GM19239 (cell line): ENCODE measurements around the gene ZSCAN31.

Experiments used
- DNase-seq: peaks from one replicate; pipeline ENCODE4 v3.0.0; 2011; ENCODE audit warnings: low spot score; ENCODE audit not compliant: insufficient read length
- FAIRE-seq: peaks from 2 replicates; lab custom pipeline; 2011; peaks lifted over from hg19 to GRCh38; lab: Jason Lieb, UNC

ZSCAN31 gene

DNA sequence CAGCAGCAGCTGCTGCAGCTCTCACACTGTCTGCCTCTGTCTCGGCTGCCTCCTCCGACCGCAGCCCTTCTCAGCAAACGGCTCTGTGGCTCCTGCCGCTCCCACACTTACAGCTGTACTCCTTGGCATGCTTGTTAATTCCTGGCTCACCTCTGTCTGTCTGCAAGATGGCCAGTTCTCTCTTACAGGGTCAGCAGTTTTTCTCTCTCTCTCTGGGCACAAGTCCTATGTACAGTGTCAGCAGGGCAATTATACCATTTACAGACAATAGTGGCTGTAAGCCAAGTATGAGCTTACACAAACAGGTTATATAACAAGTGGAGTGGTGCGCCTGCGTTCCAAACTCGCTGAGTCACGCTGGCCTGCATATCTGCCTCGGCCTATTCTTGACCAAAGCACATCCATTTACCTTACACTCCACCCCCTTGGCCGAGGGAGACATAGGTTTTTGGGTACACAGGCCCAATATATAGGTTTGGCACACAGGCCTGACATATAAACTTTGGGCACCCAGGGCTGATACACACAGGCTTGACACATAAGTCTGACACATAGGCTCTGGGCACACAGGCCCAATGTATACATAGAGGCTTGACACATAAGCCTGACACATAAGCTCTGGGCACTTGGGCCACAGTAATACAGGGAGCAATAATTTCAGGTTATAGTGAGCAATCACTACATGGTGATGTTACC is 18.2 kb upstream of the ZSCAN31 start:
- no peak for DNase-seq
- FAIRE-seq: no peak

DNA sequence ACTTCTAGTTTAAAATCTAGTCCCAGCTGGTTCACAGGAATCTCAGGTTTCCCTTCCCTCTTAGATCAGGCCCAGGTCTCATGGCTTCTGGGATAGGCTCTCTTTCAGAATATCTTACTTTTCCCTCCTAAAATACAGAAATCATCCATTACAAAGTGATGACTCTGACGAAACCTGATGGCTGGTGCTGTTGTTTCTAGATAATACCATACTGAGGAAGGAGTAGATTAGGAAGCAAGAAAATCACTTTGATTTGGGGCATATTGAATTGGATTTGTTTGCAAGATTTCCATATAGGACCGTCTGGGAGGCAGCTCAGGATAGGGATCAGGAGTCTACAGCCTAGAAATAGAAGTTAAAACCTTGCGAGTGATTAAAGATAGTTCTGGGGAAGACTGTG is 17.4 kb upstream of the ZSCAN31 start:
- DNase-seq (no peak), FAIRE-seq (no peak)

DNA sequence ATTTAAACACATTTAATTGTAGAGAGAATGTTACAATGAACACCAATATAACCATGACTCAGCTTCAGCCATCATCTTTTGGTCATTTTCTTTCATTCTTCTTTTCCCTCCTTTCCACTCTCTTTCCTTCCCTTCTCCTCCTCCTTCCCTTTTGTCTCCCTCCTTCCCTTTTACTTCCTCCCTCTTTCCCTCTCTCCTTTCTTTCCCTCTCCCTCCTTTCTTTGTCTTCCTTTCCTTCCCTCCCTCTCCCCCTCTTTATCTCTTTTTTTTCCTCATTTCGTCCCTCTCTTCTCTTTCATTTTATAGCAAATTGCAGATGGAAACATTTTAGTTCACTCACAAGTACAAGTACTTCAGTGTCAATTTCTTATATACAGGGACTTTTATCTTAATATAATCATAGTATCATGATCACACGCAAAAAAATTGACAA is 15.6 kb upstream of the ZSCAN31 start:
- DNase-seq (no peak), FAIRE-seq (no peak)

DNA sequence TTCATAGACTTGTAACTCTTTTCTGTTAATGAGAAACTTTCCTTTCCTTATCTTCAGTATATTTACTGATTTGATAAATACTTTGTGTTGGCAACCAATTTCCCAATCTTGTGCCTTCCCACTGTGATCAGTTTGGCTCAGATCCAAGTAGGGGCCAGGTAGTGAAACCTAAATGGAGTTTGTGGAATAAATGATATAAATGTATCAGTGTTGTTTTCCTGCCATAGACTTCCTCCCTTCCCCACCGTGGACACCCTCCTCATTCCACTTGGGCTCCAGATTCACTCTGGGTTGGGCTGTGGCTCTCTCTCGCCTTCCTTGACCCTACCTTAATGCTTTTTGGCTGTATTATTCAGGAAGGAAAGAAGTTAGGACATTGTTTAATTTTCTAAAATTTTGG is 15.1 kb upstream of the ZSCAN31 start:
- DNase-seq: no peak
- no peak for FAIRE-seq

DNA sequence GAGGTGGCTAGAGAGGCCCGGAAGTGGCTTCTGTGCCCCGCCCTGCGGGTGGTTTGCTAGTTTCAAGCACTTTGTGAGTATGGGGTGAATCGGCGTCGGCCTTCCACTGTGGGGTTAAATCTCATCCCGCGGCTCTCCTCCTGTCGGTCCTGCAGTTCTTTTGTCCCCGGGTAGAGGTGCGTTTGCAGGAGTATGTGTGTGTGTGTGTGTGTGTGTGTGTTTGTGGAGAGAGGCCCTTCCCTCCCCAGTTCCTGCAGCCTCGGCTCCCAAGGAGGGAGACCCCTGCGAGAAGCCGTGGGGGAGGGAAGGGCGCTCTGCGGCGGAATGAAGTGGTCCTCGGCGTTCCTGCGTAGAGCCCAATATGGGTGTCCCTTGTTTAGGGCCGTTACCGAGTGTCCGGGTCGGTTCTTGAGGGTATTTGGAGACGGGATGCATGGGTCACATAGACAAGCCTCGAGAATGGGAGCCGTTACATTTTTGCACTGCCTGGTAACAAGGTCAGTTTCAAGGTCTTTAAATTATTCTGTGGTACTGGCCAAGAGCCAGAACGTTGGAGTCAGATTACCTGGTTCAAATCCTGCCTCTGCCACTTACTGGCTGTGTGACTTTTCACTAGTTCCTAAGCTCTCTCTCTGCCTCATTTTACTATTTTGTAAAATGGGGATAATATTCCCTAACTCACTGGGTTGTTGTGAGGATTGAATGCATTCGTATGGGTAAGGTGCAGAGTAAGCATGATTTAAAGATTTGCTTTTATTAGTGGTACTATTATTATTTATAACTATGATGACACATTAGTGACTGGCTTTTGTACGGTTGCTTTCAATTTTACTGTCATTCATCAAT is 14.2 kb upstream of the ZSCAN31 start, which contains the start of gene ZKSCAN3:
Gene ZKSCAN3 (plus strand): TSS at position 56 of the 846 bp plus-strand sequence. CDS start 9,640 bp downstream, outside the sequence.
- peak; percentile 94 for FAIRE-seq
- peak; percentile 57 for DNase-seq

DNA sequence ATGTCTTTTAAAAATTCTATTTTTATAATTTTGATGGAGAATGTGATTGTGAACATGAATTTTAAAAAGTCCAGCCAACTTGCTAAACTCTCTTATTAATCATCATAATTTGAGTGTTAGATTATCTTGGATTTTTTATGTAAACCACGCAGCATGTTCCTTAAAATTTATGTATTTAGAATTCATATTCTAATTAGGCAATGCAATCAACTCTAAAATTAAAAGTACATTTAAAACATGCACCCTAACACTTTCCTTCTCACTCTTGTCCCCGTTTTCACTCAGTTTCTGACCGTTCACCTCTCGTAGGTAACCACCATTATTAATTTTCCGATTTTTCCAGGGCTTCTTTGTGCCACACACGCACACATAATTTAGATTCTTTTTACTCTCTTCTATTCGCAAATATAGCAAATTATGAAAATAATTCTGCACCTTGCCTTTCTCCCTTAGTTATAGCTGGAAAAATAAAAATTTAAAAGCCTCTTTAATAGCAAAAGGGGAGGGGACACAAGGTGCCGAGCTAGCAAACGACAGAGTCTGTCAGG is 13.5 kb upstream of the ZSCAN31 start:
- FAIRE-seq (no peak), DNase-seq (no peak)

DNA sequence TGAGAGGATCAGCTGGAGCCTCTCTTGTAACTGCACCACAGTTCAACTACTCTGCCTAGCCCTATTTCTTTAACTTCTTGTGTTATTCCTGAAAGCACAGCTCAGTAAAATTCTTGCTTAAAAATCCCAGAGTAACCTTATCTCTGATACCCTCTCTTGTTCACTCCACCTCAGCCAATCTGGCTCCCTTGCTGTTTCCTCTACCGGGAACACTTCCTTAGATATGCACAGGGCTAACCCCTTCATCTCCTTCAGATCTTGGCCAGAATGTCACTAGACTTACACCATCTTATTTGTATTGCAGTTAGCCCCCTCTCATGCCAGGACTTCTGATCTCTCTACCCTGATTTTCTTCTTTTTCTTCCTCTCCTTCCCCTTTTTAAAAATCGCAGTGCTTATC is 11.2 kb upstream of the ZSCAN31 start:
- DNase-seq: no peak

DNA sequence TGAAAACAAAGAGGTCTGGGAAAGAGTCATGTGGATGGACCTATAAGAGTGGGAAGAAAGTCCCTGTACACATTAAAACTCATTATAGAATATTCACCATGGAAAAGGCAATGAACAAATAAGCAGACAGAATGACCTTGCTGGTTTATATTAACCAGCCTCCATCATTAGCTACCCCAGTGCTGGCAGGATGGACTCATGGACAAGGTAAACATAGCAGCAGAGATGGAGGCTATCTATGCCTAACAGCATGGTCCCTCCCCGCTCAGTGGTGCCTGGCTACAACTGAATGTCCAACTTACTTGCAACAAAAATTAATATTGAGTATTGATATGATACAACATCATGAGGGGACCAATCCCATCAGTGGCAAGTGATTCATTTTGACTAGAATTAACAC is 9.3 kb upstream of the ZSCAN31 start:
- no peak for FAIRE-seq
- DNase-seq: no peak

More for the DNA sequence above, 11.2 kb upstream of the ZSCAN31 start:
- no peak for FAIRE-seq

DNA sequence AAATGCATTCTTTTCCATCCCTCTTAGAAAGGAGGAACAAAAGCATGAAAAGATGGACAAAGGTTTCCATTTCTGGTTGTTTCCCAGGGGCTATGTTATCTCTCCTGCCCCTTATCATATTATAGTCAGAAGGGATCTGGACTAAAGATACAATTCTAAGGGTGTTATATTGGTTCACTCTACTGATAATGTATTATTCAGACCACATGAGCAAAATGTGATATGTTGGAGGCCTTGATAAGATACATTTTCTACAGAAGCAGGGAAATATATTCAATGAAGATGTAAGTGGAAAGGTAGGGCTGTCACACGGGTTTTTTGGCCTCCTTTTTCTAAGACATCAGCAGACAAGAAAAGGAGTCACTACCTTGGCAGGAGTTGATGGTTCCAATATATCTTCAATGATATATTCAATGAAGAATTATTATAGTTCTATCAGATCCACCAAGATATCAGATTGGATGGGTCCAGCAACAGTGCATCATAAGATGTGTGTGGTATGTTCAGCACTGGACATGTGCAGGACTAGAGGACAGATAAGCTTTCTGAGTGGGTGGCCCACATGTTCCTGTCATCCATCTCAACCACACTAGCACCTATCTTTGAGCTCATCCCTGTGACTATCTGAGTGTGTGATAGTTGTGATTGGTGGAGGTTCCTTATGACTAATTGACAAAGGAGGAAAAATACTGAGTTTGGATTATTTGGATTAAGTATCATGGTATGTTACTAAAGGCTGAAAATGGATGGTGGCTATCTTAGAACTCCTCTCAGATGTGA is 8.1 kb upstream of the ZSCAN31 start:
- DNase-seq (no peak), FAIRE-seq (no peak)

DNA sequence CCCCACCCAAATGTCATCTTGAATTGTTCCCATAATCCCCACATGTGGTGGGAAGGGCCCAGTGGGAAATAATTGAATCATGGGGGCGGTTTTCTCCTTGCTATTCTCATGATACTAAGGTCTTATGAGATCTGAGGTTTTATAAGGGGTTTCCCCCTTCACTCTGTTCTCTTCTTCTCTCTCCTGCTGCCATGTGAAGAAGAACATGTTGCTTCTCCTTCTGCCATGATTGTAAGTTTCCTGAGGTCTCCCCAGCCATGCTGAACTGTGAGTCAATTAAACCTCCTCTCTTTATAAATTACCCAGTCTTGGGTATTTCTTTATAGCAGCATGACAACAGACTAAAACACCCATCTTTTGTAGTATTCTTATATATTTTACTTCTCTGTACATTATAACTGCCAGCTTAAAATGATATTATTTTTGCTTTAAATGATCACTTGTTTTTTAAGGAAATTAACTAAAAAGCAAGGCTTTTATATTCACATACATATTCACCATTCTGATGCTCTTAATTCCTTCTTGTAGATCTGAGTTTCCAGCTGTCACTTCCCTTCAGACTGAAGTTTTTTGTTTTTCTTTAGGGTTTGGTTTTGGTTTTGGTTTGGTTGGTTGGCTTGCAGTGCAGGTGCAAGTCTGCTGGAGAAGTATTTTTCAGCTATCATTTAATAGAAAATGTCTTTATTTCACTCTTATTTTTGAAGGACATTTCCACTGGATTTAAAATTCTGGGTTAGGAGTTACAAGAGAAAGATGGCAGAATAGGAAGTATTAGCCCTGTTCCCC is 4.6 kb upstream of the ZSCAN31 start:
- no peak for DNase-seq
- no peak for FAIRE-seq

DNA sequence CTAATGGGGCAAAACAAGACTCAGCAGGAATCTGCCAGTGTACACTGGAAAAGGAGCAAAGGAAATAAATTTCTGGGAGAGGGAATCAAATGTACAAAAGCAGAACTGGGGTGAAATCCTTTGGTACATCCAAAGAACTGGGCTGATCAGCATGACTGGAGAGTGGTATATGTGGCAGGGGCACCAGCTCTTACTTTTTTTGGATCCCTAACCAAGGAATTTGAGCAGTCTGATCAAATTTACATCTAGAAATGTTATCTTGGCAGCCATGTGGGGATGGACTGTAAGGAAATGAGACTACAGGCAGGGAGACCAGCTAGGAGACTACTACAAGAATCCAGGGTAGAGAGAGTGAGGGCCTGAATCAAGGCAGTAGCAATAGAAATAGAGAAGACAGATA is 1.2 kb upstream of the ZSCAN31 start:
- DNase-seq (no peak), FAIRE-seq (no peak)

DNA sequence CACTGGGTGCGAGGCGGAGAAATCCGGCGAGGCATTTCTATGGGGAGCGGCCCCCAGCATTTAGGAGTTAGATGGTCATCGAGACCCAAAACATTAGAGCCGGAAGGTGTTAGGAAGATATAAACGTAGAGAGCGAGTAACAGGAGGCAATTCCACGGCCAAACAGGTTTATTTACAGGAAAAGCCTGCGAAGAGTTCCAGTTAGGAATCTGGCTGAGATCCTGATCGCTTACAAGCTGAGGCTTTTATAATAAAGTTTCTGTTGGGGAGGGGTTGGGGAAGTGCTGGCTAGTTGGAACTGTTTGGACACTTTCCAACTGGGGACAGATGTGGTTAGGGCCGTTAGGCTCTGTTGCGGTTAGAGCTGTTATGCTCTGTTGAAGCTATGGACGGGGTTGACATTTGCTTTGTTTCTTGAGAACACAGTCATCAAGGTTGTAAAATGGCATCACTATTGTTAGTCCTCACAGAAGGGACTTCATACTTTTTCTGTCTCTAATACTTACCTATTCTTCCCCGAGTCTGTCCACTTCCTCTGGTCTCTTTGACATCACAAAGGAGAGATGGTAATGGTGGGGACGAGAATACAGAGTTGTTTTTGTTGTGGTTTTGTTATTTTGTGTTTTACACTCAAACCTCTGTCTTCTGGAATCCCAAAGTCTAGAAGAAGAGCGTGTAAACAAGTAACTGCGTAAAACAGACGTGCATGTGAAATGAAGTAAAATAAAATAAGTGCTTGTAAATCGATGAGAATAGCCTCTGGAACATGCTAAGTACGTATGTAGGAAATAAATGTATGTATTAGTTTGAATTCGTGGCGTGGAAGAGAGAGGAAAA is 554 bp upstream of the ZSCAN31 start:
- DNase-seq (no peak), FAIRE-seq (no peak)

DNA sequence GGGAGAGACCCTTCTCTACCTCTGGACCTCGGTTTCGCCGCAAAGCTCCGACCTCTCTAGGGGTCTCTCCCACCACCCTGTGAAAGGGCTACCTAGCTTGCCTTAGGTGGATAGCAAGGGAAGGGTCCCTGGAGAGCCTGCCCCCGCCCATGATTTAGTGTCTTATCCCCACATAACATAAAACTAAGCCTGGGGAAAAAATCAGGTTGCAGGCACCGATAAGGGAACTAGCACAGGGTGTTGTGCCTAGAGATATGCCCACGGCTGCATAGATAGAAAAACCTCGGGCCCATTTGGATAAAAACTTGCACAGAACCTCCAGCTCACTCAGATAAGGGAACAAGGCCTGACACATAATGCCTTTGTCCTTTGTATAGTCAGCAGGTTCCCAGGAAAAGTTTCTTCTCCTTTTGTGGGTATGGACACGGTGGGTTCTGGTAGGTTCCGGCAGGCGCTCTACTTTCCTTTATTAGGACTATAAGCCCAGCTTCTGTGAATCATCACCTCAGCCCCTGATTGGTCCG is 846 bp downstream of the ZSCAN31 start:
- FAIRE-seq (no peak), DNase-seq (no peak)

DNA sequence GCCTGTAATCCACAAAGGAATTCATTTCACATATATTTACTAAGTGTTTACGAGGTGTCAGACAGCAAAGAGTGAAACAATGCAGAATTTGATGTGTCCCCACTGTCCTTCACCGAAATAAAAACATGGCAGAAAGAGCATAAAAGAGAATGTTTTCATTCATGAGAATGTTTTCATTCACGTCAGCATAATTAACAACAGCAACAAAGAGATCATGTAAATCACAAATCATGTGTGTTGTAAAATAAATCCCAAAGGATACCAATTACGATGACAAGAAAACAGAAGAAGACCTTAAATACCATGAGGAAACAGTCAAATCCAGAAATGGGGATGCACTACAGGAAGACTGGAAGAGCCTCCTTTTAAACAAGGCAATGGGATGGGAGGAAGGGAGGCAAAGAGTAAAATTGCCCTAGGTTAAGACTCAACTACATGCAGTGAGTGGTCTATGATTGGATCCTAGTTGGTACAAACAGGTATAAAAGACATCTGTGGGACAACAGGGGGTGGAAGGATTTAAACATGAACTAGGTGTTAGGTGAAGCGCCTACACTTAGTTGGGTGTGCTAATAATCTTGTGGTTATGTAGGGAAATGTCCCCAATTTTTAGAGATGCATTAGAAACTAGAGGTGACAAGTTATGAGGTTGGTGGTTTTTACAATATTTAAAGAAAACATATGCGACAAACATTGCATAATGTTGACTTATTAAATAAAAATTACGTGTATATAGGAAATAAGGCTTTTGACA is 1.5 kb downstream of the ZSCAN31 start:
- FAIRE-seq (no peak), DNase-seq (no peak)

DNA sequence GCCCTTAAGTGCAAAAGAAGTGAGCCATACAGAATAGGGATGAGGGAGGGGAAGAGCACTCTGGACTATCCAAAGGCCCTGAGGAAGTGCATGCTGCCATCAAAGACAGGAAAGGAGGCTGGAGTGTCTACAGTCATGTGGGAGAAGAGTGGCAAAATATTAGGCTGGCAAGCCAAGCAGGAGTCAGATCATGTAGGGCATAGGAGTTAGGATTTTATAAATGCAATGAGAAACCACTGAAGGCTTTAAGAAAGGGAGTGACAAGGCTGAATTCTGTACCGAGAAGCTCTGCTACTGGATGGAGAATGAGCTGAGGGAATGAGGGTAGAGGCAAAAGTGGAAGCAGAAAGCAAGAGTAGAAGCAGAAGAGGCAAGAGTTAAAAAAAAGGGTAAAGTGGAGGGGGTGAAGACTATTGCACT is 2.3 kb downstream of the ZSCAN31 start:
- DNase-seq (no peak), FAIRE-seq (no peak)

DNA sequence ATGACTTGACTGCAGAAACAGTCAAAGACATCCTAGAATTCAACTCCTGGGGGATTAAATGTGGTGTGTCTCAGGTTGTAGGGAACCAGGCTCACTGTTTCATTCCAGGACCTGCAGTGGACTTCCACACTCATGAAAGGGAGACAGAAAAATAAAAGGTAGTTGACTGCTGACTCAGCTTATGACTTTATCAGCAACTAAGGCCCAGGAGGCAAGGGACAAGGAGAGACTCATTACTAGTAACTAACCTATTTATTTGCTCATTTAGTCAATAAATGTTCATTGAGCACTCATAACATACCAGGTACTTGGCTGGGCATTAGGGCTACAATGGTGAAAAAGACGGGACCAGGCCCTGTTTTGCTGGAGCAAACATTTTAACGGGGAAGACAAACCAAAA is 2.9 kb downstream of the ZSCAN31 start:
- no peak for FAIRE-seq
- DNase-seq: no peak

DNA sequence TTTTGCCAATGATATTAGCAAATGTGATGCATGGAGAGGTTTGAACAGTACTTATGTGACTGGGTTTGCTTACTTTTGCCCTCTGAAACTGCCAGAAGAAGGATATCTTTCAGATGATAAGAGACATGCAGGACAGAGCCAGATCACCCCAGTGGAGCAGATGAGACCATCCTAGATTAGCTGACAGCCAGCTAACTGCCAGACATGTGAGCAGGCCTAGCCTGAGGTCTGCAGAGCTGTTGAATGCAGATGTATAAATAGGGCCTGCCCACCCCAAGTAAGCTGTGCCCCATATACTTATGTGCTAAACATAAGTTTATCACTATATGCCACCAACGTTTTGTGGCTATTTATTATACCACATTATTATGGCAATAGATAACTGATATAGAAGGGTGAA is 5.9 kb downstream of the ZSCAN31 start:
- FAIRE-seq: no peak
- DNase-seq: no peak

DNA sequence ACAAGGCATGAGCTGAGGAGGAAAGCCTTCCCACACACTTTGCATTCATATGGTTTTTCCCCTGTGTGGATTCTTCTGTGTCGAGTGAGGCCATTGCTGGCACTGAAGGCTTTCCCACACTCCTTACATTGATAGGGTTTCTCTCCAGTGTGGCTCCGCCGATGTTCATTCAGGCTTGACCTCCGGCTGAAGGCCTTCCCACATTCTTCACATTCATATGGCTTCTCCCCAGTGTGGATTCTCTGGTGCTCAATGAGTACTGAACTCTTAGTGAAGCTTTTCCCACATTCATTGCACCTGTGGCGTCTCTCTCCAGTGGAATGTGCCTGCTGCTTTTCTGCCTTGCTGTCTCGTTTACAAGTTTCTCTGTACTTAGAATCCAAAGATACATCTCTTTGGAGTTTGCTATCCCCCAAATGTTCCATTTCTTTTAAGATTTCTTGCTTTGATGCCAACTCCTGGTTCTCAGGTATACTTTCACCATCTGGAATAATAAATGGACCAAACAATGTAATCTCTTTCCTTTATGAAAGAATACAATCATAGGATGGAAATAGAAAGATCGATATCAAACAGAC is 9.5 kb downstream of the ZSCAN31 start:
- DNase-seq: no peak
- FAIRE-seq: no peak
